GM12864 (cell line): Measurements from ENCODE around the gene PROK1.

ENCODE experiments used
- DNase-seq: peaks from one replicate; pipeline ENCODE4 v3.0.0-alpha.2; 2011; ENCODE audit warnings: low read depth
- H3K4me3 ChIP-seq: 2 replicates; pipeline ENCODE4 v1.5.1; 2011; ENCODE audit warnings: mild to moderate bottlenecking, low read depth, low read length, control low read depth
- TF ChIP-seq, protein P1 (sequence below): IDR thresholded peaks from 2 replicates; pipeline ENCODE4 v1.5.1; 2011; ENCODE audit warnings: low read depth, mild to moderate bottlenecking, moderate library complexity, low read length, control low read depth, inconsistent platforms; ENCODE audit errors: missing control alignments

The PROK1 gene

DNA sequence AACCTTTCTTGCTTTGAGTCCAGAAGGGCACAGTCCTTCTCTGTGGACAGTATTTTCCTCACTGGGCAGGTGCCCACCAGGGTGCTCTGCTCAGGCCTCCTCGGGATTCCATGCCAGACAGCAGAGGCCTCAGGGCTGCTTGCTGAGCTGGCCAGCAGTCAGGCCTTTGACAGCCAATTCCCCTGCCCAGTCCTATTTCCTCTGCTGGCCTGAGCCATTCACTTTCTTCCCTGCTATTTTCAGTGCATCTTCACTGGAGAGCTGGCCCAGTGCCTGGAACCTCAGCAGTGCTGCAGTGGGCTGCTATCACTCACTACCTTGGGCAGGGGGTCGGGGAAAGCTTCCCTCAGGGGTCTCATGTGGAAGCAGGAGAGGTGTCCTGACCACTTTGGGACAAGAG is 34.8 kb downstream of the PROK1 start:
- TF ChIP-seq, protein P1, sequence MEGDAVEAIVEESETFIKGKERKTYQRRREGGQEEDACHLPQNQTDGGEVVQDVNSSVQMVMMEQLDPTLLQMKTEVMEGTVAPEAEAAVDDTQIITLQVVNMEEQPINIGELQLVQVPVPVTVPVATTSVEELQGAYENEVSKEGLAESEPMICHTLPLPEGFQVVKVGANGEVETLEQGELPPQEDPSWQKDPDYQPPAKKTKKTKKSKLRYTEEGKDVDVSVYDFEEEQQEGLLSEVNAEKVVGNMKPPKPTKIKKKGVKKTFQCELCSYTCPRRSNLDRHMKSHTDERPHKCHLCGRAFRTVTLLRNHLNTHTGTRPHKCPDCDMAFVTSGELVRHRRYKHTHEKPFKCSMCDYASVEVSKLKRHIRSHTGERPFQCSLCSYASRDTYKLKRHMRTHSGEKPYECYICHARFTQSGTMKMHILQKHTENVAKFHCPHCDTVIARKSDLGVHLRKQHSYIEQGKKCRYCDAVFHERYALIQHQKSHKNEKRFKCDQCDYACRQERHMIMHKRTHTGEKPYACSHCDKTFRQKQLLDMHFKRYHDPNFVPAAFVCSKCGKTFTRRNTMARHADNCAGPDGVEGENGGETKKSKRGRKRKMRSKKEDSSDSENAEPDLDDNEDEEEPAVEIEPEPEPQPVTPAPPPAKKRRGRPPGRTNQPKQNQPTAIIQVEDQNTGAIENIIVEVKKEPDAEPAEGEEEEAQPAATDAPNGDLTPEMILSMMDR = no peak
- H3K4me3 ChIP-seq = no peak overlapping the region
- no peak for DNase-seq

DNA sequence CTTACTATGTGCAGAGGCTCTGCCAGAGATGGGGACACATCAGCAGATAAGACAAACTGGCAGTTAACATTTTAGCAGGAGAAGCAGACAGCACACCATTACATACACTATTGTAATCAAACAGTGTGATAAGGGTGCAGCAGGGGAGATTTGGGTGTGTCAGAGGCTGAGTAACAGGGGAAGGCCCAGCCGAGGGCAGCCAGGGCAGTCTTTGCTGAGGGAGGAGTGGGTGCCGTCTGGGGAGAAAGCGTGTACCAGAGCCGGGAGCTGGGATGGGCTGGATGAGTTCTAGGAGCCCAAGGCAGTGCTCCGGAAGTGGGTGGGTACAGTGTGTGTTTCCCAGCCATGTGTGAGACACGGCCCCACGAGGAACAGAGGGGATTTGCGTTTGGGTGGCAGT is 36.8 kb downstream of the PROK1 start:
- DNase-seq = no peak
- TF ChIP-seq, protein P1 = no peak
- no peak overlapping the region for H3K4me3 ChIP-seq

DNA sequence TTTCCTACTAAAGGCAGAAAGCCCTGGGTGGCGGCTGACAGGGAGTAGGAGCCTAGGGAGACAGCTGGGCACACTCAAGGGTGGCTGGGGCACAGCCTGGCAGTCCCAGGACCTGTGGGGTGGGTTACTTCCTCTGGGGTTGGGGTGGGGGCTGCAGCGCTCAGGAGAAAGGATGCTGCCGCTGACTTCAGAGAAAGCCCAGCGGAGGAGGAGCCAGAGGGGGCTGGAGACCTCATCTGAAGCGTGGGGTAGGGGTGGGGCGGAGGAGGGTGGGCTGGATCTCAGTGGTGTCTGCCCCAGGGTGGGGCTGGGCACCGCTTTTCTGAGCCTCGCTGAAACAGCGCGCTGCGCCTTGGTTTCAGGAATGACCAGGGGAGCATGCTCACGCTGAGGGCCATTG is 37.2 kb downstream of the PROK1 start:
- H3K4me3 ChIP-seq = no peak overlapping the region
- DNase-seq = no peak
- TF ChIP-seq, protein P1 = no peak

DNA sequence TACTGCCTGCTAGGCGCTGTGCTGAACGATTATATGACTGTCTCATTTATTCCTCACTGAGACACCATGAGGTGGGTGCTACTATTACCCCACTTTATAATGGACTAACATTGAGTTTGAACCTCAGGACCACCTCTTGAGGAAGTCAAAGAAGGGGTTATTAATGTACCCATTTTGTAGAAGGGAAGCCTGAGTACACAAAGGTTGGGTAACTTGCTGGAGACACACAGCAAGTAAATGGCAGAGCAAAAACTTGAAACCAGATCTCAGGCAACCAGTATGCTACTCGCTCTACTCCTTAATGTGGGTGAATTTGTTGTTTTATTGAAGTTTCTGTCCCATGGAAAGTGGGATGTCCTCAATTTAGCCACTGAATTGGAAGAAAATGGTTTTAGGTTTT is 37.9 kb downstream of the PROK1 start:
- TF ChIP-seq, protein P1 = no peak
- H3K4me3 ChIP-seq = no peak overlapping the region
- no peak for DNase-seq

DNA sequence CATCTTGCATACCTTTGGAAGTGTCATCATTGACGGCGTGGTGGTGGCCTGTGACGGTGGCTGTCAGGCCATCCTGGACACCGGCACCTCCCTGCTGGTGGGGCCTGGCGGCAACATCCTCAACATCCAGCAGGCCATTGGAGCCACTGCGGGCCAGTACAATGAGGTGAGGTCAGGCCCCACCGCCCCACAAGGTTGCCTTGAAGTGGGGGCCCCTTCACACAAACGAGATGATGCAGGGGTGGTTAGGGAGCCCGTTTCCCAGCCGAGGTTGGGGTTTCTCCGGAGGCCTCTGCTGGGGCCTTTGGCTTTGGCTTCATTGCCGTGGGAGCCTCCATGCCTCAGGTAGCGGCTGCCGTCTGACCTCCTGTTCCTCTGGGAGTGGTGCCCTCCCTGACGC is 38.5 kb downstream of the PROK1 start:
- no peak for DNase-seq
- TF ChIP-seq, protein P1 = no peak
- no peak overlapping the region for H3K4me3 ChIP-seq

DNA sequence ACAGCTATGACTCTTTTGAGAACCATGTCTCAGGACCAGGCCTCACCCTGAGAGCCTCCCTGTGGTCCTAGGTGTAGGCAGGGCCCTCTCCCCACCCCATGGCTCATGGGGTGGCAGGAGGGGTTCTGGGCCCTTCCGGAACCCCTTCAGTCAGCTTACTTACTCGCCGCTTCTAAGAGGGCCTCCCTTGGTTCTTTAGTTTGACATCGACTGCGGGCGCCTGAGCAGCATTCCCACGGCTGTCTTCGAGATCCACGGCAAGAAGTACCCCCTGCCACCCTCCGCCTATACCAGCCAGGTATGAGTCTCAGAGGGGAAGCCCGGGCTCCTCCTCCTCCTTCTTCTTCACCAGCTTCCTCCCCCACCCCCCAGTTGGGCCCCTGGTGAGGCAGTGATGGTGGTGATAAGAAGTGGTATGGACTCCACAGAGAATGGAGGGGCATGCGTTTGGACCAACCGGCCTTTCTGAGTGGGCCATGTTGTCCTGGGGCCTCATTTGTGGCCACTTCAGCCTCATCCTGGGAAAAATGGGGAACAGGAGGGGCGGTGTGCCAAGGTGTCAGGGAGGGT is 39.1 kb downstream of the PROK1 start:
- DNase-seq = no peak
- TF ChIP-seq, protein P1 = no peak
- H3K4me3 ChIP-seq = no peak overlapping the region

DNA sequence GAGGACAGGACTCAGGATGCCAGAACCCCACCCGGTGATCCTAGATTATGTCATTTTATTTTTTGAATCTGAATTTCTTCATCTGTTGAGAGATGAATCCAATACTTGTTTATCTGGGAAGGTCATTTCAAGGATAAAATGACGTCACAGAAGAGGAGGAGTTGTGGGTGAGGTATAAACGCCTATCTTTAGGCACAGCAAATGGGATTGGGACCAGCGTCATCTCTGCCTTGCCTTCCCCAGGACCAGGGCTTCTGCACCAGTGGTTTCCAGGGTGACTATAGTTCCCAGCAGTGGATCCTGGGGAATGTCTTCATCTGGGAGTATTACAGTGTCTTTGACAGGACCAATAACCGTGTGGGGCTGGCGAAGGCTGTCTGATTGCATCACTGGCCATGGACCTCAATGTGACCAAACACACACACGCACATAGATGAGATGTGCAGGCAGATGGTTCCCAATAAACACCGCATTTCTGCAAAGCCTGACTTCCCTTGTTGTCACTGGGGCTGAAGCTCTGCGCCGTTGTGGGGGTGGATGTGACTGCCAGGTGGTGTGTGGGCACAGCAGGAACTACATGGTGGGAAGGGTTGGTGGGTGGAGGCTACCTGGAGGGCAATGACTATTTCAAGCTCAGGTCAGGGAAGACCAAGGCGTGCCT is 40.0 kb downstream of the PROK1 start:
- no peak overlapping the region for H3K4me3 ChIP-seq
- no peak for DNase-seq
- TF ChIP-seq, protein P1 = no peak
